ENCODE measurements around the gene NUP43. TPM values are rescaled to one million over a fixed set of nuclear protein-coding genes. Genes with fewer than 3 reads are reported as not detected.
A peak's percentile ranks its signal among the peaks of the same experiment; 100 is the strongest.

Gene NUP43
- total RNA-seq, 2 experiments from 2014 or later, result 83.8 TPM

GRCh38 chr6:149723771-149724417 is 22.4 kb downstream of the NUP43 start:
- Mint-ChIP-seq H3K4me3 (no peak overlapping the region), H3K27me3 (no peaks in the 10 kb centered on the region), H3K27ac (no peak overlapping the region), H3K4me1 (peaks cover 9% of the 10 kb centered on the region), H3K36me3 (peaks cover 11% of the 10 kb centered on the region), H3K9me3 (no peaks in the 10 kb centered on the region)
- peak; percentile 22 for DNase-seq

- no peak overlapping the region for H3K27ac Mint-ChIP-seq
- no peaks in the 10 kb centered on the region for H3K27me3 Mint-ChIP-seq
- no peak overlapping the region for H3K4me3 Mint-ChIP-seq
- H3K36me3 Mint-ChIP-seq, result peaks cover 11% of the 10 kb centered on the region
- H3K9me3 Mint-ChIP-seq, result no peaks in the 10 kb centered on the region
- no peak for DNase-seq
- peaks cover 6% of the 10 kb centered on the region for H3K4me1 Mint-ChIP-seq
Observed at GRCh38 chr6:149723262-149723661, 23.1 kb downstream of the NUP43 start.

- H3K27ac Mint-ChIP-seq, result no peak overlapping the region
- no peaks in the 10 kb centered on the region for H3K9me3 Mint-ChIP-seq
- peaks cover 10% of the 10 kb centered on the region for H3K36me3 Mint-ChIP-seq
- no peak overlapping the region for H3K4me3 Mint-ChIP-seq
- H3K4me1 Mint-ChIP-seq, result peaks cover 23% of the 10 kb centered on the region
- DNase-seq, result no peak
- H3K27me3 Mint-ChIP-seq, result no peaks in the 10 kb centered on the region
Observed at GRCh38 chr6:149719531-149719930, 26.8 kb downstream of the NUP43 start.

GRCh38 chr6:149717588-149718458 is 28.5 kb downstream of the NUP43 start, which contains the start of gene LATS1:
Gene LATS1 (minus strand): TSS chr6:149718101. CDS start chr6:149702126, 15,975 bp downstream.
- DNase-seq, result peak; percentile 95
- H3K27me3 Mint-ChIP-seq, result no peaks in the 10 kb centered on the region

GRCh38 chr6:149717255-149717587 is 29.1 kb downstream of the NUP43 start:
- no peaks in the 10 kb centered on the region for H3K9me3 Mint-ChIP-seq

More at GRCh38 chr6:149717588-149718458, 28.5 kb downstream of the NUP43 start, which contains the start of gene LATS1:
- Mint-ChIP-seq H3K9me3 (no peaks in the 10 kb centered on the region), H3K27ac (peak within 1 kb of the TSS; percentile 95), H3K4me3 (peak within 1 kb of the TSS; percentile 88), H3K36me3 (peaks cover 9% of the 10 kb centered on the region), H3K4me1 (peaks cover 30% of the 10 kb centered on the region)

GRCh38 chr6:149716181-149716963 is 30.0 kb downstream of the NUP43 start:
- Mint-ChIP-seq H3K27ac (peak overlapping the region; percentile 73), H3K4me3 (peak overlapping the region; percentile 88), H3K27me3 (no peaks in the 10 kb centered on the region), H3K9me3 (no peaks in the 10 kb centered on the region), H3K36me3 (peaks cover 7% of the 10 kb centered on the region), H3K4me1 (peaks cover 34% of the 10 kb centered on the region)
- no peak for DNase-seq

More at GRCh38 chr6:149717255-149717587, 29.1 kb downstream of the NUP43 start:
- Mint-ChIP-seq H3K27ac (peak overlapping the region; percentile 73), H3K36me3 (peaks cover 9% of the 10 kb centered on the region), H3K27me3 (no peaks in the 10 kb centered on the region), H3K4me1 (peaks cover 30% of the 10 kb centered on the region), H3K4me3 (peak overlapping the region; percentile 88)
- DNase-seq, result no peak

GRCh38 chr6:149714442-149714841 is 31.9 kb downstream of the NUP43 start:
- Mint-ChIP-seq H3K4me3 (no peak overlapping the region), H3K9me3 (no peaks in the 10 kb centered on the region), H3K27me3 (no peaks in the 10 kb centered on the region), H3K4me1 (peaks cover 46% of the 10 kb centered on the region), H3K36me3 (peaks cover 8% of the 10 kb centered on the region), H3K27ac (no peak overlapping the region)
- no peak for DNase-seq

GRCh38 chr6:149711711-149712110 is 34.6 kb downstream of the NUP43 start:
- Mint-ChIP-seq H3K4me3 (no peak overlapping the region), H3K36me3 (peaks cover 5% of the 10 kb centered on the region), H3K4me1 (peaks cover 61% of the 10 kb centered on the region), H3K27me3 (no peaks in the 10 kb centered on the region), H3K9me3 (no peaks in the 10 kb centered on the region), H3K27ac (no peak overlapping the region)
- DNase-seq, result no peak

- H3K4me3 Mint-ChIP-seq, result no peak overlapping the region
- peaks cover 3% of the 10 kb centered on the region for H3K36me3 Mint-ChIP-seq
- no peak for DNase-seq
- no peak overlapping the region for H3K27ac Mint-ChIP-seq
- H3K4me1 Mint-ChIP-seq, result peaks cover 38% of the 10 kb centered on the region
- no peaks in the 10 kb centered on the region for H3K27me3 Mint-ChIP-seq
- no peaks in the 10 kb centered on the region for H3K9me3 Mint-ChIP-seq
Observed at GRCh38 chr6:149701714-149702113, 44.6 kb downstream of the NUP43 start.

GRCh38 chr6:149699150-149699549 is 47.2 kb downstream of the NUP43 start:
- peaks cover 27% of the 10 kb centered on the region for H3K4me1 Mint-ChIP-seq
- peaks cover 1% of the 10 kb centered on the region for H3K36me3 Mint-ChIP-seq
- no peak overlapping the region for H3K4me3 Mint-ChIP-seq
- DNase-seq, result no peak
- H3K27ac Mint-ChIP-seq, result no peak overlapping the region
- H3K9me3 Mint-ChIP-seq, result no peaks in the 10 kb centered on the region
- no peaks in the 10 kb centered on the region for H3K27me3 Mint-ChIP-seq

- Mint-ChIP-seq H3K4me3 (no peak overlapping the region), H3K27ac (no peak overlapping the region), H3K36me3 (peaks cover 1% of the 10 kb centered on the region), H3K27me3 (no peaks in the 10 kb centered on the region), H3K4me1 (peaks cover 23% of the 10 kb centered on the region), H3K9me3 (no peaks in the 10 kb centered on the region)
- DNase-seq, result no peak
Observed at GRCh38 chr6:149698175-149698574, 48.2 kb downstream of the NUP43 start.

GRCh38 chr6:149696901-149697300 is 49.4 kb downstream of the NUP43 start:
- peaks cover 21% of the 10 kb centered on the region for H3K4me1 Mint-ChIP-seq
- DNase-seq, result no peak
- no peak overlapping the region for H3K4me3 Mint-ChIP-seq
- peaks cover 2% of the 10 kb centered on the region for H3K36me3 Mint-ChIP-seq
- no peak overlapping the region for H3K27ac Mint-ChIP-seq
- H3K9me3 Mint-ChIP-seq, result no peaks in the 10 kb centered on the region
- no peaks in the 10 kb centered on the region for H3K27me3 Mint-ChIP-seq

- Mint-ChIP-seq H3K4me1 (peaks cover 22% of the 10 kb centered on the region), H3K36me3 (peaks cover 11% of the 10 kb centered on the region), H3K9me3 (no peaks in the 10 kb centered on the region), H3K27ac (no peak overlapping the region), H3K4me3 (no peak overlapping the region), H3K27me3 (no peaks in the 10 kb centered on the region)
- DNase-seq, result no peak
Observed at GRCh38 chr6:149694921-149695320, 51.4 kb downstream of the NUP43 start.

- DNase-seq, result no peak
- Mint-ChIP-seq H3K4me1 (peaks cover 20% of the 10 kb centered on the region), H3K9me3 (no peaks in the 10 kb centered on the region), H3K36me3 (peaks cover 19% of the 10 kb centered on the region), H3K27ac (no peak overlapping the region), H3K27me3 (no peaks in the 10 kb centered on the region), H3K4me3 (no peak overlapping the region)
Observed at GRCh38 chr6:149691201-149691600, 55.1 kb downstream of the NUP43 start.

GRCh38 chr6:149686230-149686629 is 60.1 kb downstream of the NUP43 start:
- peak overlapping the region; percentile 76 for H3K27ac Mint-ChIP-seq

More at GRCh38 chr6:149686230-149686629, 60.1 kb downstream of the NUP43 start:
- H3K9me3 Mint-ChIP-seq, result no peaks in the 10 kb centered on the region
- no peak for DNase-seq
- peaks cover 25% of the 10 kb centered on the region for H3K36me3 Mint-ChIP-seq
- H3K27me3 Mint-ChIP-seq, result no peaks in the 10 kb centered on the region
- H3K4me1 Mint-ChIP-seq, result peaks cover 21% of the 10 kb centered on the region
- no peak overlapping the region for H3K4me3 Mint-ChIP-seq
